ENCODE data around the gene EXOC1.

DNA sequence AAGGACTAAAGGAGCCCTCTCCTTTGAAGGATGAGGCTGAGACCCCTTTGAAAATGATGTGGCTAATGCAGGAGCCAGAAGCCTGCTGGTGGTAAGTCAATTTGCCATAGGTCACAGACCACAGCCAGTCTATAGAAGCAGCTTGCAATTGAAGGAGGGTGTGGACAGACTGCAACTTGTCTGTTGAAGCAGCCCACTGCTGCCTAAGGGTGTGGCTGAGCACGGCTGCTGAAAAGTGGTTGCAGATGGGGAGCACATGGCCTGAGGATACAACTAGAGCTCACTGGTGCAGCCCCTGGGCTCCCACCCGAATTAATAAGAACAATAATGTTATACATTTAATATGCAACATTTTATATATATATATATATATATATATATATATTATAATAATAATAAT is 45.3 kb upstream of the EXOC1 start:
- TF ChIP-seq EZH2 (IDR thresholded peaks at IDR 0.05; ENCODE audit: borderline replicate concordance, low read length), result no peak
- TF ChIP-seq CTCF (conservative IDR thresholded peaks at IDR 0.05 in 1 of 2, IDR thresholded peaks at IDR 0.05 in 1 of 2; ENCODE audit: extremely low read depth in 1 of 2, insufficient read depth in 1 of 2, low read depth in 1 of 2, low read length in 2 of 2), result no peak

Data from mammary epithelial cell (primary cell).